Nephron (organoid): ENCODE measurements around the gene FAM216B.

Experiments used
- H3K27ac Mint-ChIP-seq, 3 experiments: 2 replicates each; pipeline ENCODE4 v1.8.0; 2020; ENCODE audit warnings: mixed read lengths in 3 of 3, mild to moderate bottlenecking in 2 of 3, moderate library complexity in 1 of 3
- H3K27me3 Mint-ChIP-seq: 2 replicates; pipeline ENCODE4 v1.8.0; 2021; ENCODE audit warnings: low read depth, mild to moderate bottlenecking, moderate library complexity, mixed read lengths
- H3K36me3 Mint-ChIP-seq: 2 replicates; pipeline ENCODE4 v1.8.0; 2020; ENCODE audit warnings: low read depth, mixed read lengths
- H3K4me1 Mint-ChIP-seq: 2 replicates; pipeline ENCODE4 v1.8.0; 2020; ENCODE audit warnings: mixed read lengths
- H3K4me3 Mint-ChIP-seq, 3 experiments: 2 replicates each; pipeline ENCODE4 v1.8.0; 2020; ENCODE audit warnings: mild to moderate bottlenecking in 3 of 3, mixed read lengths in 3 of 3, moderate library complexity in 2 of 3
- H3K9me3 Mint-ChIP-seq: 2 replicates; pipeline ENCODE4 v1.8.0; 2020; ENCODE audit warnings: mixed read lengths
- TF ChIP-seq, protein P1 (sequence below), 3 experiments: fragments of 200-600 bp; sonication (generic); IDR thresholded peaks; one replicate each; pipeline ENCODE4 v1.5.0; 2021; ENCODE audit warnings: antibody characterized with exemption in 3 of 3; ENCODE audit not compliant: unreplicated experiment in 3 of 3

The FAM216B gene

DNA sequence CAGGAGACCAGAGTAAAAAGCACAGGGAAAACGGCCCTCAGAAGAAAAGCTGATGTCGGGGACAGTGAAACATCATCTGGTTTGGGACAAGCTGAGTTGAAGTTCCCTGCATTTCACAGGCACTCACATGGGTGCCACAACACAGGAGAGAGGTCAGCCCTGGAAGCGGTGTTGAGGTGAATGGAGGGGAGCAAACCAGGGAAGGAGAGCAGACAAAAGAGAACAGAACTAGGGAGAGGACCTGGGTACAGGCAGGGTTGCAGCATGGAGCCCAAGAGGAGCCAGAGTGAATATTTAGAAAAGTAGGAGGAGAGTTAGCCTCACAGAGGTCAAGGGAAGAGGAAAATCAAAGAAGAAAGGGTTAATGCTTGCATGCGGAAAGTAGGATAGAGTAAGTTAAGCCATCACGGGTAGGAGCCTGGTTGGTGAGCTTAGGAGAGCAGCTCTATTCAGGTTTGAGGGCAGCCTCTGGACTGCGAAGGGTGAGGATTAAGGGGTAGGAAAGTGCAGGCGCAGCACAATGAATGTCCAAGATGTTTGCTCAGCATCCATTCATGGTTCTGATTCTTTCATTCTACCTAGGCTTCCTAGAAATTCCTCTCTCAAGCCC lies 15.5 kb downstream of the FAM216B start:
- TF ChIP-seq, protein P1, sequence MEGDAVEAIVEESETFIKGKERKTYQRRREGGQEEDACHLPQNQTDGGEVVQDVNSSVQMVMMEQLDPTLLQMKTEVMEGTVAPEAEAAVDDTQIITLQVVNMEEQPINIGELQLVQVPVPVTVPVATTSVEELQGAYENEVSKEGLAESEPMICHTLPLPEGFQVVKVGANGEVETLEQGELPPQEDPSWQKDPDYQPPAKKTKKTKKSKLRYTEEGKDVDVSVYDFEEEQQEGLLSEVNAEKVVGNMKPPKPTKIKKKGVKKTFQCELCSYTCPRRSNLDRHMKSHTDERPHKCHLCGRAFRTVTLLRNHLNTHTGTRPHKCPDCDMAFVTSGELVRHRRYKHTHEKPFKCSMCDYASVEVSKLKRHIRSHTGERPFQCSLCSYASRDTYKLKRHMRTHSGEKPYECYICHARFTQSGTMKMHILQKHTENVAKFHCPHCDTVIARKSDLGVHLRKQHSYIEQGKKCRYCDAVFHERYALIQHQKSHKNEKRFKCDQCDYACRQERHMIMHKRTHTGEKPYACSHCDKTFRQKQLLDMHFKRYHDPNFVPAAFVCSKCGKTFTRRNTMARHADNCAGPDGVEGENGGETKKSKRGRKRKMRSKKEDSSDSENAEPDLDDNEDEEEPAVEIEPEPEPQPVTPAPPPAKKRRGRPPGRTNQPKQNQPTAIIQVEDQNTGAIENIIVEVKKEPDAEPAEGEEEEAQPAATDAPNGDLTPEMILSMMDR (IDR thresholded peaks at IDR 0.05; ENCODE audit: unreplicated experiment in 3 of 3): no peak
- H3K36me3 Mint-ChIP-seq: no peaks in the 10 kb centered on the region
- peaks cover 18% of the 10 kb centered on the region for H3K4me1 Mint-ChIP-seq
- H3K27me3 Mint-ChIP-seq: no peaks in the 10 kb centered on the region
- peaks cover 2% of the 10 kb centered on the region for H3K9me3 Mint-ChIP-seq
- H3K4me3 Mint-ChIP-seq: no peak overlapping the region
- H3K27ac Mint-ChIP-seq: peak overlapping the region; percentile 47 to 85 (median 57)

DNA sequence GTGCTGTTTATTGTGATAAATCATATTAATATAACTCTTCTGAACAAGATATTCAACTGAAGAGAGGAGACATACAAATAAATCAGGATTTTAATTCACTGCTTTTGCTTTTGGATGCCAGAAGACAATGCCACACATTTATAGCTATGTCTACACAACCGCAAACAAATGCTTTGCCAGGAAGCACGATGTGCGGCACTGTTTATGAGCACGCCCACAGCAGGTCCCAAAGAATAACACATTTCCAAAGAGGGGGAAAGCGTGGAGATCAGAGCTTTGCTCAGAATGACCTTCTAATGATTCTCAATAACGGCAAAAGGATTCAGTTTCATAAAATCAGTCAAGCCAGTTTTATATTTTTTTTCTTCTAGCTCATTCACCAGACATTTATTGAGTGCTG lies 16.7 kb downstream of the FAM216B start:
- Mint-ChIP-seq H3K4me1 (peaks cover 18% of the 10 kb centered on the region), H3K27ac (no peak overlapping the region), H3K36me3 (no peaks in the 10 kb centered on the region), H3K9me3 (no peaks in the 10 kb centered on the region), H3K27me3 (no peaks in the 10 kb centered on the region), H3K4me3 (no peak overlapping the region)
- TF ChIP-seq, protein P1 (IDR thresholded peaks at IDR 0.05; ENCODE audit: unreplicated experiment in 3 of 3): no peak

DNA sequence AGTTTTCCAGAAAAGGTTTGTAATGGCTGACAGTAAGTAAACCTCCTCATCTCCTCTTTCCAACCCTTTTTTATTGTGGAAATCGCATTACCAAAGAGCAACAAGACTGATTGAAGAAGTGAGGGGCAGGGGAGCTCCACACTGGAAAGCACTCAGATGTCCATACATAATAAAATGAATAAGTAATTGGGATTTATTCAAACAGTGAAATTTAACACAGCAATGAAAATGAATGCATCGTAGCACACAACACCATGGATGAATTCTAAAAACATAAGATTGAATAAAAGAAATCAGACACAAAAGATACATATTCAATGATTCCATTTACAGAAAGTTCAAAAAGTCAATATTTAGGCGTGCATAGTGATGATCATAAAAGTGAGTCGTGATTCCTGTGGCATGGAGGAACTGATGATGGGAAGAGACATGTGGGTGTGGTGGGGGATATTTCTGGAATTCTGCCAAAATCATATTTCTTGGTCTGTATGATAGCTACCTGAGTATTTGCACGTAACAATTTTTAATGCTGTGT lies 18.8 kb downstream of the FAM216B start:
- no peaks in the 10 kb centered on the region for H3K9me3 Mint-ChIP-seq
- H3K4me3 Mint-ChIP-seq: no peak overlapping the region
- H3K27me3 Mint-ChIP-seq: no peaks in the 10 kb centered on the region
- no peaks in the 10 kb centered on the region for H3K36me3 Mint-ChIP-seq
- TF ChIP-seq, protein P1 (IDR thresholded peaks at IDR 0.05; ENCODE audit: unreplicated experiment in 3 of 3): no peak
- no peak overlapping the region for H3K27ac Mint-ChIP-seq
- peaks cover 18% of the 10 kb centered on the region for H3K4me1 Mint-ChIP-seq

DNA sequence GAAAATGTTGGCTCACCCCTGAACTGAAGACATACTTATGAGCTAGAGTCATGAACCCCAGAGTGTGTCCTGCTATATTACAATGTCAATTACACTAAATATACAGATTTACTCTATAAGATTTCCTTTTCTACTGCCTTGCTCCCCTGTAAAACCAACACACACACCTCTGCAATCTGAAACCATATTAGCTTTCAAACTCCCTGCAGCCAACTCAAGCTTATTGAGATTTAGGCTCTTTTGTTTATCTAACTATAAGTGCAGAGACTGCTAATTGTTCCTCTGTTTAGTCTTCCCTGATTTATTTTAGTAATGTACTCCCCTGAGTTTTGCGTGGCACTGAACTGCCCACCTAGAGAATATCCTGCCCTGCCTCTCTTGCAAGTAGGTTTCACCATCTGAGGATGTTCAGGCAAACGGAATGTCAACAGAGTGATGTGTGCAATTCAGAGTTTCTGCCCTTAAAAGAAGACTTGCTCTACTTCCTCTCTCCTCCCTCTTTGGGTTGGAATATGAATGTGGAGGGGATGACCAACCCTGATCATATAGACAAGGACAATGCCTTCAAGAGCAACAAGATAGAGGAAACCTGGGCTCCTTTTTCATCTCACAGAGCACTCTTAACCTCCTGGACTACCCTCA lies 22.3 kb downstream of the FAM216B start:
- Mint-ChIP-seq H3K27me3 (no peaks in the 10 kb centered on the region), H3K36me3 (no peaks in the 10 kb centered on the region), H3K9me3 (no peaks in the 10 kb centered on the region), H3K4me3 (no peak overlapping the region), H3K27ac (no peak overlapping the region), H3K4me1 (no peaks in the 10 kb centered on the region)
- TF ChIP-seq, protein P1 (IDR thresholded peaks at IDR 0.05; ENCODE audit: unreplicated experiment in 3 of 3): no peak

DNA sequence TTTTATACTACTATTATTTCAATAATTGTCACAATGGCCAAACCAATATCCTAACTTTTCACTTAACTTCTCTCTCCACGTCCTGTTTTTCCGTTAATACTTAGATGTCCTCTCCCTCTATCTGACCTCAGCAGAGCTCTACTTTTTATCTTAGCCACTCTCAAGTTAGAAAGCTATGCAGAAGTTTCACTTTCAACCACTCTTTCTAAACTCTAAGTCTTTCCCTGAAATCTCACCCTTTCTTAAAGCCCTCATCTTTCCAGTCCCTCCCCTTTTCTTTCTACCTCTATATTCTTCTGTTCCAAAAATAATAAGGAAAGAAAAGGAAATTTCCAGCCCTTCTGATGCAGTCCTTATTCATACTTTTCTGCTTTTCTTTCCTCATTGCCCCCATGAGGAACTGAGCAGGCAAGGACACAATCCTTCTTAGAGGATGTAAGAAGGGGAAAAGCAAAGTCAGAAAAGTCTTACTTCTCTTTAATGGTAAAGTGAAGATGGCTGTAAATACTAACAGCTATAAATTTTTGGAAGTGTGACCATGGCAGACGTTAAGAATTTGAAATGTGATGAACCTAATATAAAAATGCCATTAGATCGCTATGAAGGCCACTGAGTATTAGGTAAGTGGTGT lies 23.0 kb downstream of the FAM216B start:
- Mint-ChIP-seq H3K9me3 (peaks cover 2% of the 10 kb centered on the region), H3K27me3 (peaks cover 6% of the 10 kb centered on the region), H3K27ac (no peak overlapping the region), H3K36me3 (no peaks in the 10 kb centered on the region), H3K4me1 (no peaks in the 10 kb centered on the region), H3K4me3 (no peak overlapping the region)
- TF ChIP-seq, protein P1 (IDR thresholded peaks at IDR 0.05; ENCODE audit: unreplicated experiment in 3 of 3): no peak
